Measurements from ENCODE around the gene RAC2.

RAC2 gene

DNA sequence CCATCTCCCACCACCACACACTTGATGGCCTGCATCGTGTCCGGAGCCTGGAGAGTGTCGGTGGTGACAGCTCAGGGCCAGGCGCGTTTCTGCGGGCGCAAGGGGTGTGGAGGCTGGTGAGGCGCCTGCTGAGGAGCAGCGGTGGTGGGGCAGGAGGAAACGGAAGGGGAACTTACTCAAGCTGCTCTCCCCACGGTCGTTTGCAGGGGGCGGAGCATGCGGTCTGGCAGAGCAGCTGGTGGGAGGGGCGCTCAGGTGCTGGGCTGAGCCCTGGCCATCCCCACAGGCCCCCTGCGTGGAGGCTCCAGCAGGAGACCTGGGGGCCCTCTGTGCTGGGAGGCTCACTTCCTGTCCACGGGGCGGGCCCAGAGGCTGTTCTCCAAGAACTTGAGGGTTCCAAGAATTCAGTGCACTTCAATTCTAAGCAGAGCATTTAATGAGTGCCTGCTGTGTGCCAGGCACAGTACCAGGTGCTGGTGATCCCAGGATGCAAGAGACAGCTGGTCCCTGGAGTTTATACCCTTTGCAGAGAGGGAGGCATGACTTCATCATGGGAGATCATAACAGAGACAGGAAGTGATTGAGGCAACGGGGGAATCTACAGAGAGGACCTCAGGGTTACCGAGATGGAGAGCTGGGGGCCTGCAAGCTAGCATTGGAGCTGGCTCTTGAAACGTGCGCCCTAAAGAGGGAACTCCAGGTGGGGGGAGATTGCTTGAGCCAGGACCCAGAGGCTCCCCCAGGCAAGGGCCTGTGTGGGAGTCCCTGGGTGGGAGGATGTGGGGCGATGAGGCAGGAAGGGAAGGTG, at the start of gene RAC2:
TSS of gene RAC2 (minus strand) at position 156 of the 808 bp plus-strand sequence. CDS start at position 35, 121 bp downstream.
- Histone ChIP-seq H2AFZ (no peak within 1 kb of the TSS), H3K27ac (no peak within 1 kb of the TSS), H3K9ac (no peak within 1 kb of the TSS), H3K4me3 (ENCODE audit: low read depth, low read length) (no peak within 1 kb of the TSS), H3K79me2 (no peaks in the 10 kb centered on the region), H3K27me3 (ENCODE audit: control insufficient read depth, insufficient read depth, low read length) (no peaks in the 10 kb centered on the region), H3K9me3 (ENCODE audit: control insufficient read depth, low read length) (no peaks in the 10 kb centered on the region), H3K36me3 (ENCODE audit: control insufficient read depth, insufficient read depth, low read length) (no peaks in the 10 kb centered on the region), H3K4me2 (ENCODE audit: low read length) (no peak within 1 kb of the TSS), H3K4me1 (no peaks in the 10 kb centered on the region)
- TF ChIP-seq, protein P1, sequence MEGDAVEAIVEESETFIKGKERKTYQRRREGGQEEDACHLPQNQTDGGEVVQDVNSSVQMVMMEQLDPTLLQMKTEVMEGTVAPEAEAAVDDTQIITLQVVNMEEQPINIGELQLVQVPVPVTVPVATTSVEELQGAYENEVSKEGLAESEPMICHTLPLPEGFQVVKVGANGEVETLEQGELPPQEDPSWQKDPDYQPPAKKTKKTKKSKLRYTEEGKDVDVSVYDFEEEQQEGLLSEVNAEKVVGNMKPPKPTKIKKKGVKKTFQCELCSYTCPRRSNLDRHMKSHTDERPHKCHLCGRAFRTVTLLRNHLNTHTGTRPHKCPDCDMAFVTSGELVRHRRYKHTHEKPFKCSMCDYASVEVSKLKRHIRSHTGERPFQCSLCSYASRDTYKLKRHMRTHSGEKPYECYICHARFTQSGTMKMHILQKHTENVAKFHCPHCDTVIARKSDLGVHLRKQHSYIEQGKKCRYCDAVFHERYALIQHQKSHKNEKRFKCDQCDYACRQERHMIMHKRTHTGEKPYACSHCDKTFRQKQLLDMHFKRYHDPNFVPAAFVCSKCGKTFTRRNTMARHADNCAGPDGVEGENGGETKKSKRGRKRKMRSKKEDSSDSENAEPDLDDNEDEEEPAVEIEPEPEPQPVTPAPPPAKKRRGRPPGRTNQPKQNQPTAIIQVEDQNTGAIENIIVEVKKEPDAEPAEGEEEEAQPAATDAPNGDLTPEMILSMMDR (IDR thresholded peaks at IDR 0.05), result no peak

DNA sequence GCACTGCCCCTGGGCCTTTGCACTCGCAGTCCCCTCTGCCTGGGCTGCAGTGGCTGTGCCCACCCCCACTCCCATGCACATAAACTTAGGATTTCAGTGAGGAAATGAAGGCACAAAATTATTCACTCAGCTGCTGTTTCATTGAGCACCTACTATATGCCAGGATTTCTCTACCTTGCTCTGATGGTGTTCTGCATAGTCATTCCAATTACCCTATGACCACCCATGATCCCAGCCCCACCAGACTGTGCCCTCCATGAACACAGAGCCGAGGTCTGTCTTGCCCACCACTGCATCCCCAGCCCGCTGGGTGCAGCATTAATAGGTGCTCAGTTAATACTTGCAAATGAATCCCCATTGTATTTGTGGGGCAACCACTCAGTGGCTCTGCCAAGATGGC, 49.1 kb upstream of the RAC2 start:
- TF ChIP-seq, protein P1 (IDR thresholded peaks at IDR 0.05), result no peak
- Histone ChIP-seq H3K27me3 (ENCODE audit: control insufficient read depth, insufficient read depth, low read length) (no peaks in the 10 kb centered on the region), H3K9ac (no peak overlapping the region), H3K79me2 (no peaks in the 10 kb centered on the region), H3K9me3 (ENCODE audit: control insufficient read depth, low read length) (no peaks in the 10 kb centered on the region), H3K27ac (no peak overlapping the region), H3K36me3 (ENCODE audit: control insufficient read depth, insufficient read depth, low read length) (no peaks in the 10 kb centered on the region), H2AFZ (no peak overlapping the region), H3K4me3 (ENCODE audit: low read depth, low read length) (no peak overlapping the region), H3K4me1 (no peaks in the 10 kb centered on the region), H3K4me2 (ENCODE audit: low read length) (no peak overlapping the region)

DNA sequence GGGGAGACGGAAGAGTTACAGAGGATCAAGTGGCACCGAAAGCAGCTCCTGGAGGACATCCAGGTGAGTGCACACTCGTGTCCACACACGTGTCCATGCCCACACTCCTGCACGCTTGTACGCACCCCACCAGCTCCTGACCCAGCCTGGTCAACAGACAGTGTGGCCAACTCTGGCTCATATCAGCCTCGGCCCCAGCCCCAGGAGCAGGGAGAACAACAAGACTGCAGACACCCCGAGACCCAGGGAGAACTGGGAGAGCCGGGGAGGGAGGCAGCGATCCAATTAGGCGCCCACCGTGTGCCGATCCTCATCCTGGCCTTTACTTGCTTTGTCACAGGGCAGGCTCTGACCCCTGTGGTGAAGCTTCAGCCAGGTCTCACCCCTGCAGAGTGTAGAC, 48.6 kb upstream of the RAC2 start:
- Histone ChIP-seq H2AFZ (no peak overlapping the region), H3K4me1 (no peaks in the 10 kb centered on the region), H3K4me2 (ENCODE audit: low read length) (no peak overlapping the region), H3K27me3 (ENCODE audit: control insufficient read depth, insufficient read depth, low read length) (no peaks in the 10 kb centered on the region), H3K4me3 (ENCODE audit: low read depth, low read length) (no peak overlapping the region), H3K9me3 (ENCODE audit: control insufficient read depth, low read length) (no peaks in the 10 kb centered on the region), H3K36me3 (ENCODE audit: control insufficient read depth, insufficient read depth, low read length) (no peaks in the 10 kb centered on the region), H3K27ac (no peak overlapping the region), H3K9ac (no peak overlapping the region), H3K79me2 (no peaks in the 10 kb centered on the region)
- TF ChIP-seq, protein P1 (IDR thresholded peaks at IDR 0.05), result no peak

DNA sequence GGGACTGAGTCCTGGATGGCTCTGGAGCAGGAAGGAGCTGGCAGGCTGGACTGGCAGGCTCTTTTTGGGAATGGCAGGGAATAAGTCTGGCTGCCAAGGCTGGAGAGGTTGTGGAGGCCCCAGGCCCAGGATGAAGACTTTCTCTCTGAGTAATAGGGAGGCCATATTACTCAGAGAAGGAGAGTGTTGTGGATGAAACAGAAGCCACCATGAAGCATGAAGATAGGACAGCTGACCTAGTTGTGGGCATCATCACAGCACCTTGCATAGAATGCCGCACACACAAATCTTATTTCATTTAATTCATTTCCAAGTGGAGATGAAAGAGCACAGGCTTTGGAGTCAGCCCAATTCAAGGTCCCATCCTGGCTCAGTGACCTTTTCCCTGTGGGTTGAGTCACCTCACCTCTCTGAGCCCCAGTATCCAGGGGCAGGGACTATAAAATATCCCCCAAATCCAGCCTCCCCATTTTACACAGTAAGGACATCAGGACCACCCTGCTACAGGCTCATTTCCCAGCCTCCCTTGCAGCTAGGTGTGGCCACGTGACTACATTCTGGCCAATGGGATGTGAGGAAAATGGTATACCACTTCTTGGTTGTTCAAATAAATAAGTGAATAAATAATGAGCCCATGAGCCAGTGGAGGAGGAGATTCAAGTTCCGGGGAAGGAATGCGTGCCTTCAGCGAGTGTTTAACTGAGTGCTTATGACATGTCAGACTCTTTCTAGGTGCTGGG, 47.7 kb upstream of the RAC2 start:
- Histone ChIP-seq H3K9me3 (ENCODE audit: control insufficient read depth, low read length) (no peaks in the 10 kb centered on the region), H3K4me2 (ENCODE audit: low read length) (no peak overlapping the region), H3K36me3 (ENCODE audit: control insufficient read depth, insufficient read depth, low read length) (no peaks in the 10 kb centered on the region), H3K9ac (no peak overlapping the region), H3K4me3 (ENCODE audit: low read depth, low read length) (no peak overlapping the region), H3K27me3 (ENCODE audit: control insufficient read depth, insufficient read depth, low read length) (no peaks in the 10 kb centered on the region), H3K27ac (no peak overlapping the region), H3K4me1 (no peaks in the 10 kb centered on the region), H3K79me2 (no peaks in the 10 kb centered on the region), H2AFZ (no peak overlapping the region)
- TF ChIP-seq, protein P1 (IDR thresholded peaks at IDR 0.05), result no peak
